GM12874 (cell line): ENCODE results near the gene YPEL5.

ENCODE experiments used
- TF ChIP-seq, protein P1 (sequence below): IDR thresholded peaks from 2 replicates; pipeline ENCODE4 v1.5.1; 2011; ENCODE audit warnings: low read depth, mild to moderate bottlenecking, control low read depth, low read length, moderate library complexity; ENCODE audit not compliant: insufficient read depth

Gene YPEL5

DNA sequence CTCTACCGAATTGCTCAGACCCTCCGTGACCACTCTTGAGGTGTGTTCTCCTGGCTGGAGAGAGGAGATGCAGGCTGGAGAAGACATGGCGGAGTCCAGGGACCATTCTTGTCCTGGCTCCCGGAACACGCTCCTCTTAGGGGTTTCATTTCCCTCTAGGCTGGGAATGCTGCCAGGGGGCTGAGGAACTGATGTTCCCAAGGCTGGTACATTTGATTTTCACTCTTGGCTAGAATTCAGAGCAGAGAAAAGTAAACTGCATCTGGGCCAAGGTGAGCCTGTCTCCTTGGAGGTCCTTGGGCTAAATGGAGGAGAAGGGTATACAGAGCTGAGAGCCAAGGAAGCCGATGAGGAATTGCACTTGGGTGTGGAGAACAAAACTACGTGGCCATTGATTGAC lies 56.3 kb downstream of the YPEL5 start:
- TF ChIP-seq, protein P1, sequence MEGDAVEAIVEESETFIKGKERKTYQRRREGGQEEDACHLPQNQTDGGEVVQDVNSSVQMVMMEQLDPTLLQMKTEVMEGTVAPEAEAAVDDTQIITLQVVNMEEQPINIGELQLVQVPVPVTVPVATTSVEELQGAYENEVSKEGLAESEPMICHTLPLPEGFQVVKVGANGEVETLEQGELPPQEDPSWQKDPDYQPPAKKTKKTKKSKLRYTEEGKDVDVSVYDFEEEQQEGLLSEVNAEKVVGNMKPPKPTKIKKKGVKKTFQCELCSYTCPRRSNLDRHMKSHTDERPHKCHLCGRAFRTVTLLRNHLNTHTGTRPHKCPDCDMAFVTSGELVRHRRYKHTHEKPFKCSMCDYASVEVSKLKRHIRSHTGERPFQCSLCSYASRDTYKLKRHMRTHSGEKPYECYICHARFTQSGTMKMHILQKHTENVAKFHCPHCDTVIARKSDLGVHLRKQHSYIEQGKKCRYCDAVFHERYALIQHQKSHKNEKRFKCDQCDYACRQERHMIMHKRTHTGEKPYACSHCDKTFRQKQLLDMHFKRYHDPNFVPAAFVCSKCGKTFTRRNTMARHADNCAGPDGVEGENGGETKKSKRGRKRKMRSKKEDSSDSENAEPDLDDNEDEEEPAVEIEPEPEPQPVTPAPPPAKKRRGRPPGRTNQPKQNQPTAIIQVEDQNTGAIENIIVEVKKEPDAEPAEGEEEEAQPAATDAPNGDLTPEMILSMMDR, result no peak

DNA sequence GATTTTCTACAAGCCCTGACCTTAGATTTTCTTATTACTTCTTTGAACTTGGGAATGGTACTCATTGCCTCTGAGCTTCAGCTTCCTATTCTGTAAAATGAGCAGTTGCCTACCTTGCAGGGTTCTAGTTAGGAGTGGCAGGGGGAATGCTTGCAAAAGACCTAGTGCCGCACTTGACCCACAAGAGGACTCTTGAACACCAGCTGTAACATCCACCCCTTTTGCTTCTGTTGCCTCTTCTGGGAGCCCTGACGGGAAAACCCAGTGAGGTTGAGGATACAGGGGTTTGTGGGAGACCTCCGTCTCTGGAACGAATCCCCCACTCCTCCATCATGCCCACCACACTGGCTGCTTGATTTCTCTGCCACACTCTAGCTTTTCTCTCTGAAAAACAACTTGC lies 57.5 kb downstream of the YPEL5 start:
- TF ChIP-seq, protein P1, result no peak

GRCh38 chr2:30205456-30205855 lies 58.6 kb downstream of the YPEL5 start:
- TF ChIP-seq, protein P1, result no peak

- TF ChIP-seq, protein P1, result 0 out of 2 replicates have a peak, but pooled peaks have one; percentile 8
Observed at GRCh38 chr2:30206461-30207430, 59.9 kb downstream of the YPEL5 start.

DNA sequence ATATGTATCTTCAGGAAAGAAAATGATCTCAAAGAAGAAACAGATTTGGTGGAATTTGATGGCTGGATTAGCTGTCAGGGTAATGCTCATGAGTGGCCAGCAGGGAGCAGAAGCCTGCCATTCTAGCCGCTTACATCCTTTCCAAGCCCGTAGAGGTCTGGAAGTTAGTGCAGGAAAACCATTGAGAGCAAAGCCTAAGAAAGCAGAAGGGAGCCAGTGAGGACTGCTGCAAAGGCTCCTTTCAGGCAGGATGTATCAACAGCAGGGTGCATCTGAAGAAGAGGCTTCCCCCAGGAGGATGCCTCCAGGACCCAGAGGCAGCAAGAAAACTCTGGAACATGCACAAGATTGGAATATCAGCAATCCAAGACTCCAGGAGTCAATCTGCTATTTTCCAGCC lies 61.6 kb downstream of the YPEL5 start:
- TF ChIP-seq, protein P1, result peak; percentile 83

- TF ChIP-seq, protein P1, result no peak
Observed at GRCh38 chr2:30209227-30209626, 62.4 kb downstream of the YPEL5 start.
